Heart left ventricle (tissue), 13 donors: Measurements from ENCODE around the gene MSLN.
"Not testable (repeated sequence)": the region's sequence is repeated elsewhere in the genome, so short reads cannot be mapped to it uniquely, and the experiment has no call there.

Experiments used
- CTCF ChIP-seq, 12 donors: fragments of 200-600 bp; sonication (generic) in 4 of 12; IDR thresholded peaks; one replicate each; pipeline versions ENCODE4 v1.5.0 to v1.8.0; 2018 to 2022; ENCODE audit warnings: antibody characterized with exemption in 12 of 12, mild to moderate bottlenecking in 5 of 12
- POLR2A ChIP-seq, 2 donors: fragments of 450-650 bp; IDR thresholded peaks; one replicate each; pipeline ENCODE4 v1.6.1; 2017; ENCODE audit warnings: antibody characterized with exemption in 2 of 2, mild to moderate bottlenecking in 2 of 2, moderate library complexity in 2 of 2
- donor health status: ischemic (EF 13 %, LVEDD 7.1; RV severe dilation, severe dysfunction).
- donor health status: DM: no; HTN: yes; CAD: no.
- donor health status: DM: no; HTN: no; CAD: no.
- donor health status: ischemic (EF 25% LVEDD 6.9; RV normal size, moderate dysfunction).
- donor health status: ischemic (EF 25% LVEDD 5.7; RV mildly dilated, moderate dysfunction).
- donor health status: ischemic (EF 35%, LVEDD 5.7; RV mildly dilated, moderate dysfunction).
- donor health status: nonischemic (EF 11% LVEDD 7.7; RV severe dilation, severe dysfunction).
- donor health status: DM: yes; HTN: yes; CAD: no.
- donor health status: PGD.
- donor health status: ischemic (EF 29% LVEDD 5.4; RV normal size, mild dysfunction).
- donor health status: nonischemic (EF 23%, LVEDD 6.1; RV moderate dilation, normal function).

- not testable (repeated sequence) for TF ChIP-seq POLR2A (IDR thresholded peaks at IDR 0.05)
- TF ChIP-seq CTCF (IDR thresholded peaks at IDR 0.05): peak in 8 of 12 donors; percentile 11 to 38 (median 24)
Observed at GRCh38 chr16:712740-713250, 47.7 kb upstream of the MSLN start.
